HPDE6-E6E7 (cell line): ENCODE data around the gene SERPINA10.

Experiments used
- DNase-seq: peaks from one replicate; pipeline ENCODE4 v3.0.0; 2011; ENCODE audit warnings: missing footprints; ENCODE audit errors: extremely low spot score

Gene SERPINA10

GRCh38 chr14:94292872-94293577, at the start of gene SERPINA10:
SERPINA10 (minus strand) TSS chr14:94293268; CDS start chr14:94290593, 2,675 bp downstream.
- DNase-seq = no peak

DNA sequence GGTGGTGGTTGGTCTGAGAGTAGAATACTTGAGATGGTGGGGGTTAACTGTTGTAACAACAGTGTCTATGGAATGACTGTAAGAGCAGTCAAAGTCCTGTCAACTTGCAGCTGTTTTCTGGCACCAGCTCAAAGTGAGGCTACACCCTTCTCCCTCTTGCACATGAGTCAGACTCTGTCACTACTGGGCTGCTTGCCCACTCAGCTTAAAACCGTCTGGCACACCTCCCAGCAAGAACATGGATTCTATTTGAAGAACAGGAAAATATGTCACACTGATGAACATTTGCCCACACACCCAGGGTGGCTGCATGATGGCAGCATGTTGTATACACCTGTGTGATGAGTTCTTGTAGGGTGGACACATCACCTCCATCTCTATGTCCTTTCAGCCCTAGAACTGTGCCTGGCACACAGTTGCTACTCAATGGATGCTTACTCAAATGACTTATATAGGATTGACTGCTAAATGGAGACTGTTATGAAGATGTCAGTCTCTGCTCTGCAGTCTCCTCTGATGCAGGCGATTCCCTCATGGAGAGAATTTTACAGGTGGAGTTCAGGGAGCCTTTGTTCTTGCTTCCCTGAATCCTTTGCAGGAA, 49.4 kb upstream of the SERPINA10 start:
- DNase-seq = peak; percentile 91

DNA sequence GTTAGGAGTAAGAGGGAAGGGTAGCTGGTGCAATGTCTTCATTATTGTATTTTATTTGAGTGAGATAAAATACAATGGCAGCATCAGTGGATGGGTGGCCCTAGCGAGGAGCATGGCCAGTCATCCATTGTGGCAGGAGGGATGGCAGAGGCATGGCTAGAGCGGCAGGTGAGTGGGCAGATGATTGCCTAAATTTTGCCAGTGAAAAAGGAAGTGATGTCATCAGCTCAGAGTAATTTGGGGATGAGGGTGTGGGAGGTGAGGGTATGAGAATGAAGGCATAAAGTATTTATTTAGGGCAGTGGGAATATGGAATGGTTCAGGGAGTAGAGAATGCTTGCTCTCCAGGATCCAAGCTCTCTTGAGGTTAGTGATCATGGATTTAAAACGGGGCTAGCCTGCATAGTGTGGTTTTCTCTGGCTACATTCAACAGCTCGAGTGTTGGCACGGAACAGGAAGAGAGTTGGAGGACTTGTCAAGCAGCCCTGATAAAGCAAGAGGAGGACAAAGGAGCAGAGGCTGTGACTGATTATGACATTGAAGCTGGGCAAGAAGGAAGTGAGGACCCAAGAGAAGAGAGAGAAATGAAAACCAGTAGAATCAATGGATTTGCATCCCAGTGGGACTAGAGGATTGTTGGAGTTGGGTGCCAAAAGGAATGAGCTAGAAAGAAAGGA, 48.7 kb upstream of the SERPINA10 start:
- DNase-seq = no peak

DNA sequence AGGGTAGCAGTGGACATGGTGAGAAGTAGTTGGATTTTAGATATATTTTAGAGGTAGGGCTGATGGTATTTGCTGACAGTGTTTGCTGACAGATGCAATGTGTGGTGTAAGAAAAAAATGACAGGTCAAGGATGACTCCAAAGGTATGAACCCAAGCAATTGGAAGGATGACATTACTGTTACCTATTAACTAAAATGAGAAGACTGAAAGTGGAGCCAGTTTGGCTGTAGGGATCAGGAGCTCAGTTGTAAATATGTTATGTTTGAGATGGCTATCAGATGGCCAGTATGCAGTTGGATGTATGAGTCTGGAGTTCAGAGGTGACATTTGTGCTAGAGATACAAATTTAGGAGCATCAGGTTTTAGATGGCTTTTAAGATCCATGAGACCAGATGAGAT, 47.5 kb upstream of the SERPINA10 start:
- no peak for DNase-seq

DNA sequence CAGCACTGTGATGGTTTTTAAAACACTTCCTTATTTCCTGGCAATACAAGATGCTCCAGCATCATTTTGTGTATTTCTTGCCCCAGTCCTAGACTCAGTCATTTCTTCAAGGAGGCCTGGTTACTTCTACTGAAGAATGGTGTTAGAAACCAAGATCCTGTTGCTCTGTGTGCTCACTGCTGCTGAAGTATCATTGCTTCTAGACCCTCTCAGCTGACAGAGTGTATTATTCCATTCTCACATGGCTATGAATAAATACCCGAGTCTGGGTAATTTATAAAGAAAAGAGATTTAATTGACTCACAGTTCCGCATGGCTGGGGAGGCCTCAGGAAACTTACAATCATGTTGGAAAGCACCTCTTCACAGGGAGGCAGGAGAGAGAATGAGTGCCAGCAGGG, 45.0 kb upstream of the SERPINA10 start:
- DNase-seq = no peak

DNA sequence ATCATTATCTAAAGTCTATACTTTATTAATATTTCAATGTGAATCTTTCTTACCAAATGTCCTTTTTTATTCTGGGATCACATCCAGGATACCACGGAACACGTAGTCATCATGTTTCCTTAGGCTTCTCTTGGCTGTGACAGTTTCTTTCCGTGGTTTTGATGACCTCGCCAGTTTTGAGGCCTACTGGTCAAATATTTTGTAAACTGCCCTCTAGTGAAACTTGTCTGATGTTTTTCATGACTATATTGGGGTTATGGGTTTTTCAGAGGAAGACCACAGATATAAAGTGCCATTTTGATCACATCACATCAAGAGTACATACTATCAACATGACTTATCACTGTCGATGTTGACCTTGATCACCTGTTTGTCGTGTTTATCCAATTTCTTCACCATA, 44.2 kb upstream of the SERPINA10 start:
- DNase-seq = no peak

DNA sequence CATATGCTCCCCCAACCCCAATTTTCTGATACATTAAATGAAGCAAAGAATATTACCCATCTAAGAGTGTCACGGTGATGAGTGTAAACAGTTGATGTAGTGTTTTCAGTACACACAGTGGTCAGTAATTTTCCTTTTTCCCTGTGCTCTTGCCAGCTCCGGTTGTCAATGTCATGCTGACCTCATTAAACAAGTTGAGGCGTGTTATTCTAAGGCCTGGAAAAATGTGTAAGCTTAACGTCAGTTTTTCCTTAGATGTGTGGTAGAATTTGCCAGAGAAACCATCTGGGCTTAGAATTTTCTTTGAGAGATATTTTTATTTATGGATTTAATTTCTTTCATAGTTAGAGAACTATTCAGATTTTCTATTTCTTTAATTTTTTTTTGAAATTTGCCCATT, 41.8 kb upstream of the SERPINA10 start:
- no peak for DNase-seq

- no peak for DNase-seq
Observed at GRCh38 chr14:94332587-94332986, 39.5 kb upstream of the SERPINA10 start.

GRCh38 chr14:94332063-94332583, 39.1 kb upstream of the SERPINA10 start:
- no peak for DNase-seq

GRCh38 chr14:94331462-94331861, 38.4 kb upstream of the SERPINA10 start:
- no peak for DNase-seq

GRCh38 chr14:94330857-94331256, 37.8 kb upstream of the SERPINA10 start:
- no peak for DNase-seq

- DNase-seq = no peak
Observed at GRCh38 chr14:94330432-94330831, 37.4 kb upstream of the SERPINA10 start.

DNA sequence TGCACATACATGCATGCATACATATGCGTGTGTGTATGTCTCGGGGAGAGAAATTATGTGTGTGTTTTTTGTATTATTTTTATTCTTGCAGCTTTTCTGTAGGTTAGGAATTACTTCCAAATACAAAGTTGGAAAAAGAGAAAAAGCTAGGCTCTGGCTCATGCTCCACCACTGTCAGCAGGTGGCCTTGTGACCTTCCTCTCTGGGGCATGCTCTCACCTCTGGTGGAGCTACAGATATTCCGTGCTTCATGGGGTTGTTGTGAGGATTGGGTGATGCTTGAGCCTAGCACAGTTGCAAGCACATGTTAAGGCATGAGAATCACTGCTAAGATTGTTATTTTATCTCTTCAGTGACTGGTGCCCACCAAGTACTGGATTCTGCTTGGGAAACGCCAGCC, 36.8 kb upstream of the SERPINA10 start:
- no peak for DNase-seq

- no peak for DNase-seq
Observed at GRCh38 chr14:94328196-94328595, 35.1 kb upstream of the SERPINA10 start.

DNA sequence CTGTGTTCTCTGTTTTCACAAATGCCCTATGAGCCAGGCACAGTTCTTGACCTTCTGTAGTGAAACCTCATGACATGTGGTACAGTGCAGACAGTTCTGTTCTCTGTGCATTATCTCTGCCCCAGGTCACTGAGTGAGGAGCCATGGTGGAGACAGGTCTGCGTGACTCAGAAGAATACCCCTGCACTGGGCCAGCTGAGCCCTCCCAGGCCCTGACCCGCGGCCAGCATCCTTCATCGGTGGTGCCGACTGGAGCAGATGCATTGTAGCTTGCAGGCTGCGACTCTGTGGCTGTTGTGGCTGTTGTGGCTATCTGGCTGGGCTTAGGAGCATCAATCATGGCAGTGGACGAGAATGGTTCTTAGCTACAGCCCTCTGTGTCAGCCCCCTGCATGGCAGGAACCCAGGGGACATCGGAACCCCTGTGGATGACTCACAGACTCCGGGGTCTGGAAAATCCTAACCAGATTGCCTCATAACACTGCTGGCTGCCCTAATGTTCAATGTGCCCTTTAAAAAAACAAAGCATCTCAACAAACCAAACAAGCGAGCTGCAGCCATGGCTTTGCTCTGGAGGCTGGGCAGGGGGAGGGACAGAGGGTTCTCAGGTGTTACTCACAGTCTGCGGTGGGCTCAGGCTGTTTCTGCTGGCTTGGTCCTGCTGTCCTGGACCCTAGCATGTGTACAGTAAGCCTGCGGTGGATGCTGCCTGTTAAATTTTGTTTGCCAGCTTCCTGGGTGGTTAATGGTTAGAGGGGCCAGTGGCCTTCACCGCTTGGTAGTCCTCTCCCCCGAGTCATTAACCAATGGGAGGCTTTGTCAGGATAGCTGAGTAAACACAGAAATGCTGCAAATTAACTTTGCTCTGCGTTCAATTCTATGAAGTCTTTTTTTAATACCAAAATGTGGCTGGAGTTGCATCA, 29.8 kb upstream of the SERPINA10 start, which contains the start of gene SERPINA6:
SERPINA6 (minus strand) TSS at position 689 of the 923 bp plus-strand sequence. CDS start 8,688 bp downstream, outside the sequence.
- DNase-seq = no peak

- DNase-seq = no peak
Observed at GRCh38 chr14:94321421-94322271, 28.6 kb upstream of the SERPINA10 start.

GRCh38 chr14:94320243-94320642, 27.2 kb upstream of the SERPINA10 start:
- DNase-seq = peak; percentile 85

DNA sequence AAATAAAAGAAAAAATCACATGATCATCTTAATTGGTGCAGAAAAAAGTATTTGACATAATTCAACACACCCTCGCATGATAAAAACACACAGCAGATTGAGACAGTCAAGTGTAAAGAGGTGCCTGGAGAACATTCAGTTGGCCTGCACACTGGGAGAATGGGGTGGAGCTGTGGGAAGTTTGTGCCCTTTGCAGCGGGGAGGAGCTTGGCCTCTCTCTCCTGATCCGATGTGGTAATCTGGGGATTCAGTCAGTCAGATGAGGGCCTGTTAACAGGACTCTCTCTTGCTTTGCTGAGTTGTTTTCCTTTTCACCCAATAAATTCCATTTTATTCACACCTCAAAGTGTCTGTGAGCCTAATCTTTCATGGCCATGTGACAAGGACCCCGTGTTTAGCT, 24.2 kb upstream of the SERPINA10 start:
- DNase-seq = no peak

GRCh38 chr14:94316692-94317091, 23.6 kb upstream of the SERPINA10 start:
- DNase-seq = no peak

- DNase-seq = no peak
Observed at GRCh38 chr14:94314890-94315289, 21.8 kb upstream of the SERPINA10 start.
